Neural crest cell (in vitro differentiated cells): ENCODE data around the gene COL5A2. TPM values are rescaled to one million over a fixed set of nuclear protein-coding genes. Genes with fewer than 3 reads are reported as not detected.

Source experiments
- DNase-seq: peaks from one replicate; pipeline ENCODE4 v3.0.0; 2021; ENCODE audit warnings: low read depth, mixed read lengths, low spot score
- H3K27ac Mint-ChIP-seq: one replicate; pipeline ENCODE4 v1.8.0; 2021; ENCODE audit warnings: mild to moderate bottlenecking, mixed read lengths; ENCODE audit not compliant: unreplicated experiment
- H3K27me3 Mint-ChIP-seq: 2 replicates; pipeline ENCODE4 v1.8.0; 2021; ENCODE audit warnings: low read depth, mild to moderate bottlenecking, mixed read lengths
- H3K36me3 Mint-ChIP-seq: 2 replicates; pipeline ENCODE4 v1.8.0; 2021; ENCODE audit warnings: low read depth, mild to moderate bottlenecking, mixed read lengths
- H3K4me1 Mint-ChIP-seq: 2 replicates; pipeline ENCODE4 v1.8.0; 2021; ENCODE audit warnings: mixed read lengths
- H3K4me3 Mint-ChIP-seq: one replicate; pipeline ENCODE4 v1.8.0; 2021; ENCODE audit warnings: mild to moderate bottlenecking, mixed read lengths
- H3K9me3 Mint-ChIP-seq: 2 replicates; pipeline ENCODE4 v1.8.0; 2021; ENCODE audit warnings: mixed read lengths
- CTCF ChIP-seq: fragments of 200-600 bp; sonication (generic); conservative IDR thresholded peaks from 2 replicates; pipeline ENCODE4 v1.5.0; 2021; ENCODE audit warnings: antibody characterized with exemption, mild to moderate bottlenecking
- total RNA-seq: library from RNA; stranded (reverse); gene quantifications from 2 replicates; pipeline ENCODE4 v1.2.1, GENCODE V29; 2021

The COL5A2 gene
- total RNA-seq, 1 donor from 2014 or later, result 62.6 TPM

GRCh38 chr2:189218236-189218635, 38.7 kb upstream of the COL5A2 start:
- peaks cover 8% of the 10 kb centered on the region for H3K4me1 Mint-ChIP-seq
- H3K4me3 Mint-ChIP-seq, result no peak overlapping the region
- H3K9me3 Mint-ChIP-seq, result no peaks in the 10 kb centered on the region
- no peak overlapping the region for H3K27ac Mint-ChIP-seq
- DNase-seq, result no peak
- no peak for TF ChIP-seq CTCF
- H3K27me3 Mint-ChIP-seq, result no peaks in the 10 kb centered on the region
- H3K36me3 Mint-ChIP-seq, result no peaks in the 10 kb centered on the region

- Mint-ChIP-seq H3K27me3 (no peaks in the 10 kb centered on the region), H3K27ac (peak overlapping the region; percentile 70), H3K4me3 (no peak overlapping the region), H3K36me3 (no peaks in the 10 kb centered on the region), H3K4me1 (peaks cover 8% of the 10 kb centered on the region), H3K9me3 (no peaks in the 10 kb centered on the region)
- no peak for TF ChIP-seq CTCF
- no peak for DNase-seq
Observed at GRCh38 chr2:189217541-189217940, 38.0 kb upstream of the COL5A2 start.

GRCh38 chr2:189217051-189217450, 37.5 kb upstream of the COL5A2 start:
- Mint-ChIP-seq H3K27ac (no peak overlapping the region), H3K4me1 (peaks cover 8% of the 10 kb centered on the region), H3K4me3 (no peak overlapping the region), H3K9me3 (no peaks in the 10 kb centered on the region), H3K27me3 (no peaks in the 10 kb centered on the region), H3K36me3 (no peaks in the 10 kb centered on the region)
- no peak for TF ChIP-seq CTCF
- no peak for DNase-seq

GRCh38 chr2:189214484-189214883, 34.9 kb upstream of the COL5A2 start:
- no peaks in the 10 kb centered on the region for H3K9me3 Mint-ChIP-seq
- no peaks in the 10 kb centered on the region for H3K27me3 Mint-ChIP-seq
- no peak overlapping the region for H3K4me3 Mint-ChIP-seq
- DNase-seq, result no peak
- no peak for TF ChIP-seq CTCF
- no peak overlapping the region for H3K27ac Mint-ChIP-seq
- peaks cover 26% of the 10 kb centered on the region for H3K4me1 Mint-ChIP-seq
- H3K36me3 Mint-ChIP-seq, result no peaks in the 10 kb centered on the region

GRCh38 chr2:189213250-189213649, 33.7 kb upstream of the COL5A2 start:
- Mint-ChIP-seq H3K27ac (no peak overlapping the region), H3K4me1 (peaks cover 39% of the 10 kb centered on the region), H3K36me3 (no peaks in the 10 kb centered on the region), H3K4me3 (no peak overlapping the region), H3K9me3 (no peaks in the 10 kb centered on the region), H3K27me3 (no peaks in the 10 kb centered on the region)
- no peak for TF ChIP-seq CTCF
- no peak for DNase-seq
